Middle frontal gyrus (tissue), 1 donor: ENCODE data around the gene TIMM17B.
"Not testable (repeated sequence)": the region's sequence is repeated elsewhere in the genome, so short reads cannot be mapped to it uniquely, and the experiment has no call there.

Experiments used
- DNase-seq: peaks from one replicate; pipeline ENCODE4 v3.0.0-alpha.2; 2015; ENCODE audit warnings: low spot score; ENCODE audit errors: extremely low spot score

TIMM17B gene

DNA sequence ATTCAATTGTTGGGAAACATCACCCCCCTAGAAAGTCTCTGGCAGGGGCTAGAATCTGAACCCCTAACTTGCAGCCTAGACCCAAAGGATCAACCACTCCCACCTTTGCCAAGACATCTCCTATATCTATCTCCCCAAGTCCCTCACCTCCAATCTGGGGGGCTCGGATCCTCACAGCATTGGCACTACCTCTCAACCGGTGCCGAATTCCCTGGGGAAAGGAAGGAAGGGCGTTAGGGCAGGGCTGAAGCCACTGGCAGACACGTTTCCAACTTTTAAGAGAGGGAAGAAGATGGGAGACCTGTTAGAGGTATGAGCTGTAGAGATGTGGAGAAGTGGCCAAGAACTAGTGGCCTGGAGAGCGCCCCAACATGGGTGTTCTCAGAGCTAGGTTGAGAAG is 2.7 kb downstream of the TIMM17B start:
- DNase-seq, result no peak

DNA sequence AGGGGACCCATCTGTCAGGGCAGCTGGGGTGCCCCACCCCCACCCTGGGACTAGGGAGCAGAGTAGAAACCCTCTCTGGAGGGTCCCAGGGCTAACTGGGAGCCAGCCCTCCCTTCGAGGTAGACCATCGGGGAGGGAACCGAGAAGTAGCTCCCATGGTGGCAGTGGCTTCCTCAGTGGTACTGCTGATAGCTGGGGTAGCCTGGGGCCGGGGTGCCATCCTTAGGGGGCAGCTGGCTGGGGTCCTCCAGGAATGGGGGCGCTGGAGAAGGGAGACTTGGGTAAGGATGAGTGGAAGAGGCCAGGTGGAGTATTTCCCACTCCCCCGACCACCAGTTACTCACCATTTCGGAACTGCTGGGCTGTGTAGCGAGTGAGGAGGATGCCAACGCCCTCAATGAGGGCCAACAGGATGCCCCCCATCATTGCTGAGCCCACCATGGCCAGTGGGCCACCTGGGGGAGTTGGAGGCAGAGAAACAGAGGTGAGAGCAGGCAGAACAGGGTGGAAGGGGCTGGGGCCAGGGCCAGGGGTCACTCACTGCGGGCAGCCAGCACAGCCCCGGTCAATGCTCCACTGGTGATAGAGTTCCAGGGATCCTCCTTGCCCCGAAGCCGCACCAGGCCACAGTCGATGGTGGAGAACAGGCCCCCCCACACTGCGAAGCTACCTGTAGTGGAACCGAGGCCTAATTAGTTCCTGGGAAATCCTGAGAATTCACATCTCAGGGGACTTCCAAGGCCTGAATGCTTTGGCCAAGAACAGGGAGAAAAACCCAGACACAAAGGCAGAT is 3.8 kb downstream of the TIMM17B start:
- DNase-seq, result no peak

DNA sequence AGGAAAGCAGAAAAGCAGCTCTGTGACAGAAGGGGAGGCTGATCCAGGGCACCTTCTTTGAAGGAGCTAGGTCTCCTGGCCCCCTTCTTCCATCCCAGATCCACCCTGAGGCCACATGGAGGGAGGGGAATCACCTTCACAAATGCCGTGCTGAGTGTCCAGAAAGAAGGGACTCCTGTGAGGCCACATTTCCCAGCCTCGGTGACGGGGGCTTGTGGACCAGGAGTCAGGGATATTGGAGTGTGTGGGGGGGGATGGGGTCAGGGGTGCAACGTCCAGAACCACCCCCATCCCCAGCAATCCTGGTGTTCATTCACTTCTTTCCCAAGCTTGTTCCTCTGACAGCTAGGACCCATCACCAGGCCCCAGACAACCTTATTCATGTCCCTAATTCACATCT is 4.7 kb downstream of the TIMM17B start:
- DNase-seq, result no peak

DNA sequence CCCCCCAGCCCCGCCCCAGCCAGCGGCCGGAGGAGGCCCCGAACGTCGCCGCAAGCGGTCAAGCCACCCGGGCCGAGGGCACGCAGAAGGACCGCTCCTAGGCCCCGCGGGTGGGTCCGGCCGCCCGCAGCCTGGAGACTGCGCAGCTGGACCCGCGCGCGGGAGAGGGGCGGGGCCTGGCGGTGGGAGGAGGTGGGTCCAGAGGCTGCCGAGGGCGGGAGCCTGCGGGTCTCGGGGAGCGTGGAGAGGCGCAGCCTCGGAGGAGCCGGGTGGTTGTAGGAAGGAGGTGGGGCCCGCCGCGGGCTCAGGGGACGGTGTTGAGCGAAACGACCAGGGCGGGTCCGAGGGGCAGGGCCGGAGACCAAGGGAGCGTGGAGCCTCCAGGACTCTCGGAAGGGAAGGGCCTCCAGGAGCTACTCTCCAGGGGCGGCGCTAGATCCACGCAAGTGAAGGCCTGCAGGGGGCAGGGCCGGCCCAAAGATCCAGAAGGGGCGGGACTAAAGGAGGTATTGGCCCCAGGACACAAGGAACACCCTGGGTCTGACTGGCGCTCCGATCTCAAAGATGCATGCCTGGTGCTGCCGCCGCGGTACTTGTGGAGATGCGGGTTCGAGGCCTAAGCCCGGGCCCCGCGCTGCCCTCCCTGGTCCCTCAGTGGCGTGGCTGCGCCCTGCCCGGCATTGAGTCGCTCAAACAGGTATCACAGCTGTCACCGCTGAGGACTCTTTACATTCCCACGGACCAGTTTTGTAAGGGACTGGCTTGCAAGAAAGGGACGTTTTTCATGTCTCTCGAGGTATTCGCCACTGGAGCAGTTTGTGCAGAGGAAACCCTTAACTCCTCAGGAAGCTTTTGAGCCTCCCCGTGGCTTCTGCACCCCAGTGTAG is 5.9 kb downstream of the TIMM17B start:
- DNase-seq, result peak; percentile 38

DNA sequence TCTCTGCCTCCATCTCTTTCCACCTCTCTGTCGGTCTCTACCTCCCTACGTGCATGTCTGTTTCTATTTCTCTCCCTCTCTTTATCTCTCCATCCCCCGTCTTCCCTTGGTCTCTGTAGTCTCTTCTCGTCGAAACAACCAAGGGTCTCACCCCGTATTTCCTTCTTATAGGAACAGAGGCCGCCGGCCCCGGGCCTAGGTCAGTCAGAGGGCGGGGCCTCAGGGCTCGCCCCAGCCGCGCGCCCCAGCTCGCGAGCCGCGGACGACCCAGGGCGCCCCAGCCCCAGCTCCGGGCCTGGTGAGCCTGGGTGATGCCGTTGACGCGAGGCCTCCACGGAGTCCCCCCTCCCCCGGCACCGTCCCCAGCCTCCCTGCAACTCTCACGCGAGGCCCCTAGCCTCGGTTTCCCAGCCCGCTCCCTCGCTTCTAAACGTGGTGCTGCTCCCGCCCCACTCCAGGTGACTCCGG is 6.6 kb downstream of the TIMM17B start:
- no peak for DNase-seq

DNA sequence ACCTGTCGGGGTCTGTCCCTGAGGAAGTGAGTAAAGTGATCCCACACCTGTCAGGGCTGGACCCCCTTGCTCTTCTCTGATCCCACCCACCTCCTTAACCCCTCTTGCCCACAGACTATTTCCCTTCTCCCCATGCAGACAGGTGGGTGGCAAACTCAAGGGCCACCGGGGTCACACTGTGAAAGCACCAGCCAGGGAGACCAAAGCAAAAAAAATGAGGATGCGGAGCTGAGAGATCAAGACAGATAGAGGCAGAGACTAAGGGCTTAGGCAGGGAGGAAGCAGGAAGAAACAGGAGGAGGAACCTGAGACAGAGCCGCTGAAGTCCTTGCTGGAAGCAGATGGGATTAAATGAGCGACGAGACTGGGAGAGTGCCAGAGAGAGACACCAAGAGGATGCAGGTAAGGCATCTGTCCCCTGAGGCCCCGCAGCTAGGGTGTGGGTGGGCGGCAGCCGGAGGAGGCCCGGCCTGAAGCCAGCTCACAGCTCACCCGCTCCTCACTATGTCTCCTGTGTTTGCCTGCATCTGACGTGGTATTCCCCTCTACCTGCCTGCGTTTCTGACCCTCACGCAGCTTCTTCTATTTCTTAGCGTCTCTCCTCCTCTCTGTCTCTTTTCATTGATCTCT is 7.2 kb downstream of the TIMM17B start:
- no peak for DNase-seq

DNA sequence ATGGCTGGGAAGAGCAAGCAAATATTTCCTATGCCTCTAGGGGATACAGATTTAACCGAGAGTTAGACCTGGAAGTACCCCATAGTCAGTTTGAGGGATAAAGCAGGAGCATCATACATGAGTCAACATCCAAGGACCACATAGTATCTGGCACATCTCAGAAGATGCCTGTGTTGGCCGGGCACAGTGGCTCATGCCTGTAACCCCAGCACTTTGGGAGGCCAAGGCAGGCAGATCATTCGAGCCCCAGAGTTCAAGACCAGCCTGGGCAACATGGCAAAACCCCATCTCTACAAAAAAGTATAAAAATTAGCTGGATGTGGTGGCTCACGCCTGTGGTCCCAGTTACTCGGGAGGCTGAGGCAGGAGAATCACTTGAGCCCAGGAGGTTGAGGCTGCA is 11.0 kb downstream of the TIMM17B start:
- not testable (repeated sequence) for DNase-seq

DNA sequence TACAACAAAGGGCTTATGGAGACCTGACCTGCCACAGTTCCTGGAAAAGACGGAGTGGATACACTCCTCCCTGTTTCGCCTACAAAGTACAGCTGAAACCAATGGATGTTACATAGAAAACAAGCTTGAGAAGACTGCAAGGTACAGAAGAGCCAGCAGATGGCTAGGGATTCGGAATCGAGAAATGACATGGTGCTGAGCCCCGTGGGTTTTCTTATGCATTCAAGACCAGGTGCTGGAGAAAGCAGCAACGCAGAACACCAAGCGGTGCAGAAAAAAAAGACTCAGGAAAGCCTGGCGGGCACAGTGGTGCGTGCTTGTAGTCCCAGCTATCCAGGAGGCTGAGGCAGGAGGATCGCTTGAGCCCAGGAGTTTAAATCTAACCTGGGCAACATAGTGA is 13.8 kb downstream of the TIMM17B start:
- DNase-seq, result no peak

DNA sequence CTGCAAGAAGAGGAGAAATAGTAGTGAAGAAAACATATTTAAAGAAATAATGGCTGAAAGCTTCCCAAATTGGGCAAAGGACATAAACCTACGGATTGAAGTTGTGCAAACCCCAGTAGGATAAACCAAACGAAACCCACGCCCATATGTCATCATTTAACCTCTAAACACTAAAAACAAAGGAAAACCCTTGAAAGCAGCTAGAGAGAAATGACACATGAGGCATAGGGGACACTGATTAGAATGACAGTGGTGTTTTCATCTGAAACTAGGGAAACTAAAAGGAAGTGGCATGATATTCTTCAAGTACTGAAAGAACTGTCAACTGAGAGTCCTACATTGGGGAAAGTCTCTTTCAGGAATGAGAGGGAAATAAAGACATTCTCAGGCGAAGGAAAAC is 20.6 kb downstream of the TIMM17B start:
- not testable (repeated sequence) for DNase-seq

DNA sequence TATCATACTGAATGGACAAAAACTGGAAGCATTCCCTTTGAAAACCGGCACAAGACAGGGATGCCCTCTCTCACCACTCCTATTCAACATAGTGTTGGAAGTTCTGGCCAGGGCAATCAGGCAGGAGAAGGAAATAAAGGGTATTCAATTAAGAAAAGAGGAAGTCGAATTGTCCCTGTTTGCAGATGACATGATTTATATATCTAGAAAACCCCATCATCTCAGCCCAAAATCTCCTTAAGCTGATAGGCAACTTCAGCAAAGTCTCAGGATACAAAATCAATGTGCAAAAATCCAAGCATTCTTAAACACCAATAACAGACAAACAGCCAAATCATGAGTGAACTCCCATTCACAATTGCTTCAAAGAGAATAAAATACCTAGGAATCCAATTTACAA is 25.6 kb downstream of the TIMM17B start:
- not testable (repeated sequence) for DNase-seq

DNA sequence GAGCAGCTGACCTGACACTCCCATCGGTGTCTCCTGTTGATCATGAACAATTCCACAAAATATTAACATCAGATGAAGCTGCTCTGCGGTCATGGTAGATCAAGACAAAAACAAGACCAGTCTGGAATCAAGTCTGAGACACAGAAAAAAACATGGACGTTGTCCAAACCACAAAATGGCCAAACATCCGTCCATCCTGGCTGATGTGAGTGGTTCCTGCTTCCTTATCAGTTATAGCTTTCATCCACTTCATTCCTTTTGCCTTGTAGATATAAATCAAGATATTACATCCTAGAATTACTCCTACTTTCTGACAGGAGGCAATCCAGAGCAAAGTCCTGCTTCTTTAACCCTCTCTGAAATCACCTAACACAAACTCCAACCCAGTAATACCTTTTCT is 33.4 kb downstream of the TIMM17B start:
- DNase-seq, result no peak

DNA sequence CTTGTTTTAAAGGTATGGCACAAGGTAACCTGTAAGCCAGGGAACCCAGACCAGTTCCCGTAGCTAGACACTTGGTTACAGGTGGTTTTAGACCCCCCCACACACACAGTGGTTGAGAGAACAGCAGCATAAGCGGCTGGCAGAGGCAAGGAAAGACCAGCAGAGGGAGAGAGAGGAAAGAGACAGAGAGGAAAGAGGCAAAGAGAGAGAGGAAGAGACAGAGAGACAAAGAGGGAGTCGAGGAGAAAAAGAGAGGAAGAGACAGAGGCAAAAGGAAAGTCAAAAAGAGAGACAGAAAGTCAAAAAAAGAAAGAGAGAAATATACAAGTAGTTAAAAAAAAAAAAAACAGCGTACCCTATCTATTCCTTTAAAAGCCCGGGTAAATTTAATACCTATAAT is 42.7 kb downstream of the TIMM17B start:
- DNase-seq, result no peak

DNA sequence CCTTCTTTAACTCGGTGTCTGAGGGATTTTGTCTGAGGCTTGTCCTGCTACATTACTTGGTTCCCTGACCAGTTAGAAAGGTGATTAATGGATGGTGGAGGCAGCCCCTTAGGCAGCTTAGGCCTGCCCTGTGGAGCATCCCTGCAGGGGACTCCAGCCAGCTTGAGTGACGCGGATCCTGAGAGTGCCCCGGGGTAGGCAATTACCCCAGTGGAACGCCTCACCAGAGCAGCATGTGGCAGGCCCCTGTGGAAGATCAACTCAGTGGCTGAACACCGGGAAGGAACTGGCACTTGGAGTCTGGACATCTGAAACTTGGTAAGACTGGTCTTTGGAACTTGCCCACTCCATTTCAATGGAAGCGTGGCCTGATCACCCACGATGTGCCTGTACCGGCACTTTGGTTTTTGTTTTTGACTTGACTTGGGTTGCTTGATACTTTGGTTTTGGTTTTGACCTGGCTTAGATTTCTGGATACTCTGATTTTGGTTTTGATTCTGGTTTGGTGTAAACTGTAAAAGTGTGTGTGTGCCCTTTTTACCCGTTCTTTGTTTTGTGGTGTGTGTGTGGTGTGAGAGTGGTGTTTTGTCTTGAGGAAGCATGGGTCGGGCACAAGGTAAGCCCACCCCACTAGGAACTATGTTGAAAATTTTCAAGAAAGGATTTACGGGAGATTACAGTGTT is 43.3 kb downstream of the TIMM17B start:
- not testable (repeated sequence) for DNase-seq

DNA sequence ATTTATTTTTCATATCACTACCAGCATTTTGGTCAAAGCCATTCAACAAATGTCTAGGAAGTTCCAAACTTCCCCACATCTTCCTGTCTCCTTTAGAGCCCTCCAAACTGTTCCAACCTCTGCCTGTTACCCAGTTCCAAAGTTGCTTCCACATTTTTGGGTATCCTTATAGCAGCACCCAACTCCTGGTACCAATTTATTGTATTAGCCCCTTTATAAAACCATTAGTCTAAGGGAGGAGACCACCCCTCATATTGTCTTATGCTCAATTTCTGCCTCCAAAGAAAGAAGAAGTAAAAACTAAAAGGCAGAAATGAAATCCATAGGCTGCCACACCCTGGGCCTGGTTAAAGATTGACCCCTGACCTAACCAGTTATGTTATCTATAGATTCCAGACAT is 44.1 kb downstream of the TIMM17B start:
- not testable (repeated sequence) for DNase-seq

DNA sequence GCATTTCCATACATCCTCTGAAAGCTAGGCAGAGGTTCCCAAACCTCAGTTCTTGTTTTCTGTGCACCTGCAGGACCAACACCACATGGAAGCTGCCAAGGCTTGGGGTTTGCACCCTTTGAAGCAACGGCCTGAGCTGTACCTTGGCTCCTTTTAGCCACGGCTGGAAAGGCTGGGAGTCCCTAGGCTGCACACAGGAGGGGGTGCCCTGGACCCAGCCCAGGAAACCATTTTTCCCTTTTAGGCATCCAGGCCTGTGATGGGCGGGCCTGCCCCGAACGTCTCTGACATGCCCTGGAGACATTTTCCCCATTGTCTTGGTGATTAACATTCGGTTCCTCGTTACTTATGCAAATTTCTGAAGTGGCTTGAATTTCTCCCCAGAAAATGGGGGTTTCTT is 44.7 kb downstream of the TIMM17B start:
- no peak for DNase-seq

DNA sequence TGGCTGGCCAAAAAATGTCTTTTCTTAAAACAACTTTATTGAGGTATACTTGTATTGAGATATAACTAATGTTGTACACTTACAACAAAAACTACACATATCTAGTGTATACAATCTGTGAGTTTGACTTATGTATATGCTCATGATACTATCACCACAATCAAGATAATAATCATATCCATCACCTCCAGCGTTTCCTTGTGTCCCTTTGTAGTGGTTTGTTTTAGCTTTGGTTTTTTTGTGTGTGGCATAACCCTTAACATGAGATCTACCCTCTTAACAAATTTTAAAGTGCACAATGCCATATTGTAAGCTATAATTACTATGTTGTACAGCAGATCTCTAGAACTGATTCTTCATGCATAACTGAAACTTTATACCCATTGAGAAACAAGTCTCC is 48.7 kb downstream of the TIMM17B start:
- no peak for DNase-seq
